Tibial nerve (tissue), 4 donors: ENCODE measurements around the gene HMCN2. TPM values are rescaled to one million over a fixed set of nuclear protein-coding genes. Genes with fewer than 3 reads are reported as not detected.

Source experiments
- DNase-seq, 2 donors: peaks; one replicate each; pipeline ENCODE4 v3.0.0-alpha.2; 2019; ENCODE audit warnings: low spot score in 2 of 2
- H3K27ac ChIP-seq, 4 donors: fragments of 200-600 bp; sonication (generic) in 3 of 4; one replicate each; pipeline ENCODE4 v1.5.1; 2017 to 2019; ENCODE audit warnings: mild to moderate bottlenecking in 1 of 4
- H3K27me3 ChIP-seq, 2 donors: fragments of 200-600 bp; sonication (generic) in 1 of 2; one replicate each; pipeline versions ENCODE4 v1.5.1 to v1.6.0; 2017 to 2019
- H3K36me3 ChIP-seq, 3 donors: fragments of 200-600 bp; sonication (generic); one replicate each; pipeline ENCODE4 v1.5.1; 2018 to 2019
- H3K4me1 ChIP-seq, 4 donors: fragments of 200-600 bp; sonication (generic) in 3 of 4; one replicate each; pipeline ENCODE4 v1.5.1; 2017 to 2019
- H3K4me3 ChIP-seq, 4 donors: fragments of 200-600 bp; sonication (generic) in 3 of 4; one replicate each; pipeline ENCODE4 v1.5.1; 2017 to 2019; ENCODE audit warnings: mild to moderate bottlenecking in 1 of 4, moderate library complexity in 1 of 4
- H3K9me3 ChIP-seq, 4 donors: fragments of 200-600 bp; sonication (generic) in 3 of 4; one replicate each; pipeline ENCODE4 v1.5.1; 2017 to 2019
- EP300 ChIP-seq, 2 donors: sonication (generic); formaldehyde crosslinking; IDR thresholded peaks; one replicate each; pipeline ENCODE4 v1.6.1; 2017; ENCODE audit warnings: antibody characterized with exemption in 2 of 2, mild to moderate bottlenecking in 1 of 2
- POLR2A ChIP-seq, 2 donors: fragments of 450-650 bp; IDR thresholded peaks; one replicate each; pipeline ENCODE4 v1.6.1; 2017; ENCODE audit warnings: antibody characterized with exemption in 2 of 2, mild to moderate bottlenecking in 2 of 2, moderate library complexity in 2 of 2
- WGBS, 2 donors: methylation state at CpG; one replicate each; pipeline ENCODE4 v1.1.5; 2018; 5-methylcytosine and 5-hydroxymethylcytosine counted together
- total RNA-seq, 4 donors: library from RNA; depleted of rRNA; stranded (reverse); fragments of >200 nt; gene quantifications; one replicate each; pipeline ENCODE4 v1.1.0, GENCODE V29; 2016
- TF ChIP-seq, protein P1 (sequence below), 5 experiments: fragments of 200-600 bp in 3 of 5; fragments of 450-650 bp in 2 of 5; sonication (generic) in 3 of 5; IDR thresholded peaks; one replicate each; pipeline ENCODE4 v1.5.1; 2016 to 2019; ENCODE audit warnings: antibody characterized with exemption in 5 of 5, mild to moderate bottlenecking in 3 of 5, moderate library complexity in 2 of 5

HMCN2 gene
- total RNA-seq, 4 donors from 2014 or later: 0.90 to 53.7 (median 20.3) TPM

DNA sequence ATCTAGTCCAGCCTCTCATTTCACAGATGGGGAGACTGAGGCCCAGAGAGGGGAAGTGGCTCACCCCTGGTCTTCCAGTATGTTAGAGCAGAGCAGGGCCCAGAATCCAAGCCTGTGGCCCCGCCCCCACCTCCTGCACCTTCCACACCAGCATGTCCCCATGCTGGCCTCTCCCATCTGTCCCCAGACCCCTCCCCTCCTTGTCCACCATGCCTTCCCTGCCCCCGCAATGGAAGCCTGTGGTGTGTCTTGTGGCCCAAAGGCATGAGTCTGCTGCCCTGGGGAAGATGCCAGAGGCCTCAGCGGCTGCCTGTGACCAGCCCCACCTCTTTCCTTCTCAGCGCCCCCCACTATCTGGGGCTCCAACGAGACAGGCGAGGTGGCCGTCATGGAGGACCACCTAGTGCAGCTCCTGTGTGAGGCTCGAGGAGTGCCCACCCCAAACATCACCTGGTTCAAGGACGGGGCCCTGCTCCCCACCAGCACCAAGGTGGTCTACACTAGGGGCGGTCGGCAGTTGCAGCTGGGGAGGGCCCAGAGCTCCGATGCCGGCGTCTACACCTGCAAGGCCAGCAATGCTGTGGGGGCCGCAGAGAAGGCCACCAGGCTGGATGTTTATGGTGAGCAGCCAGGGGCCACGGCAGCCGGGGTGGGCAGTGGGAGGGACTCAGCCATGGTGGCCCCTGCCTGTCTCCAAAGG is 87.2 kb downstream of the HMCN2 start:
- H3K4me1 ChIP-seq: peaks cover 0 to 12% (median 2%) of the 10 kb centered on the region in 4 donors
- H3K27me3 ChIP-seq: no peaks in the 10 kb centered on the region
- no peak overlapping the region for H3K4me3 ChIP-seq
- WGBS, 2 donors: 83 to 91% methylated on average over 16 to 17 of the region's 17 CpGs
- no peak for TF ChIP-seq EP300 (IDR thresholded peaks at IDR 0.05)
- no peak for TF ChIP-seq POLR2A (IDR thresholded peaks at IDR 0.05)
- TF ChIP-seq, protein P1, sequence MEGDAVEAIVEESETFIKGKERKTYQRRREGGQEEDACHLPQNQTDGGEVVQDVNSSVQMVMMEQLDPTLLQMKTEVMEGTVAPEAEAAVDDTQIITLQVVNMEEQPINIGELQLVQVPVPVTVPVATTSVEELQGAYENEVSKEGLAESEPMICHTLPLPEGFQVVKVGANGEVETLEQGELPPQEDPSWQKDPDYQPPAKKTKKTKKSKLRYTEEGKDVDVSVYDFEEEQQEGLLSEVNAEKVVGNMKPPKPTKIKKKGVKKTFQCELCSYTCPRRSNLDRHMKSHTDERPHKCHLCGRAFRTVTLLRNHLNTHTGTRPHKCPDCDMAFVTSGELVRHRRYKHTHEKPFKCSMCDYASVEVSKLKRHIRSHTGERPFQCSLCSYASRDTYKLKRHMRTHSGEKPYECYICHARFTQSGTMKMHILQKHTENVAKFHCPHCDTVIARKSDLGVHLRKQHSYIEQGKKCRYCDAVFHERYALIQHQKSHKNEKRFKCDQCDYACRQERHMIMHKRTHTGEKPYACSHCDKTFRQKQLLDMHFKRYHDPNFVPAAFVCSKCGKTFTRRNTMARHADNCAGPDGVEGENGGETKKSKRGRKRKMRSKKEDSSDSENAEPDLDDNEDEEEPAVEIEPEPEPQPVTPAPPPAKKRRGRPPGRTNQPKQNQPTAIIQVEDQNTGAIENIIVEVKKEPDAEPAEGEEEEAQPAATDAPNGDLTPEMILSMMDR (IDR thresholded peaks at IDR 0.05): no peak
- no peaks in the 10 kb centered on the region for H3K9me3 ChIP-seq
- H3K27ac ChIP-seq: peak overlapping the region in 2 of 4 donors; percentile 26 to 68
- H3K36me3 ChIP-seq: no peaks in the 10 kb centered on the region
- DNase-seq: no peak

DNA sequence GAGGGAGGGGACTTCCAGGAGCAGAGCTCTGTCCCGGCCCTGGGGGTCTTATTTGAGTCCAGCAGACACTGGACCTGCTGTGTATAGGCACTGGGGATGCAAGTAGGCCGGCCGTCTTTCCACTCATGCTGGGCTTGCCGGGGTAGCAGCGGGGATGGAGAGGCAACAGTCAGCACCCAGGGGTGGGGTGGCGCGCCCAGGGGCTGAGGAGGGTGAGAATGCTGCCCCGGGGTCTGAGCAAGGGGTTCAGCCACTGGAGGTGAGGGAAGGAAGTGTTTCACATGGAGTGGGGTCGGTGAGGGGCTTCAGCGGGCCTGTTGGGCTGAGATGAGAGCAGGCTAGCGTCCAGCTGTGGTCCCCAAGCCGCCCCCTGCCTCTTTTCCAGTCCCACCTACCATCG is 88.8 kb downstream of the HMCN2 start:
- Histone ChIP-seq H3K27ac (no peak overlapping the region), H3K27me3 (no peaks in the 10 kb centered on the region), H3K4me3 (no peak overlapping the region), H3K9me3 (no peaks in the 10 kb centered on the region), H3K36me3 (no peaks in the 10 kb centered on the region), H3K4me1 (peaks cover 0 to 12% (median 2%) of the 10 kb centered on the region in 4 donors)
- TF ChIP-seq POLR2A (IDR thresholded peaks at IDR 0.05) (no peak), EP300 (IDR thresholded peaks at IDR 0.05) (no peak)
- TF ChIP-seq, protein P1 (IDR thresholded peaks at IDR 0.05): no peak
- 84 to 93% methylated on average over 13 of the region's 13 CpGs for WGBS, 2 donors
- no peak for DNase-seq

DNA sequence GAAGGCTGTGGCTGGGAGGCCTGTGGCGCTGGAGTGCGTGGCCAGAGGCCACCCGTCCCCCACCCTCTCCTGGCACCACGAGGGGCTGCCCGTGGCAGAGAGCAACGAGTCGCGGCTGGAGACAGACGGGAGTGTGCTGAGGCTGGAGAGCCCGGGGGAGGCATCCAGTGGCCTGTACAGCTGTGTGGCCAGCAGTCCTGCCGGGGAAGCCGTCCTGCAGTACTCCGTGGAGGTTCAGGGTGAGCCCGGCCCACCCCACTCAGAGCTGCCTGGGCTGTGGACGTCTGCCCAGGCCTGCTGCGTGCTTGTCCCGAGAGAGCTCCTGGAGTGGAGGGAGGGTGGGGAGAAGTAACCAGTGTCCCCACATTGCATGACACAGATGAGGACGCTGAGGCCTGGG is 89.2 kb downstream of the HMCN2 start:
- WGBS, 2 donors: 61 to 72% methylated on average over 18 of the region's 18 CpGs
- Histone ChIP-seq H3K36me3 (no peaks in the 10 kb centered on the region), H3K4me1 (peaks cover 0 to 12% (median 2%) of the 10 kb centered on the region in 4 donors), H3K27me3 (no peaks in the 10 kb centered on the region), H3K4me3 (no peak overlapping the region), H3K27ac (no peak overlapping the region), H3K9me3 (no peaks in the 10 kb centered on the region)
- no peak for DNase-seq
- TF ChIP-seq POLR2A (IDR thresholded peaks at IDR 0.05): no peak
- TF ChIP-seq, protein P1 (IDR thresholded peaks at IDR 0.05): no peak
- TF ChIP-seq EP300 (IDR thresholded peaks at IDR 0.05): no peak

DNA sequence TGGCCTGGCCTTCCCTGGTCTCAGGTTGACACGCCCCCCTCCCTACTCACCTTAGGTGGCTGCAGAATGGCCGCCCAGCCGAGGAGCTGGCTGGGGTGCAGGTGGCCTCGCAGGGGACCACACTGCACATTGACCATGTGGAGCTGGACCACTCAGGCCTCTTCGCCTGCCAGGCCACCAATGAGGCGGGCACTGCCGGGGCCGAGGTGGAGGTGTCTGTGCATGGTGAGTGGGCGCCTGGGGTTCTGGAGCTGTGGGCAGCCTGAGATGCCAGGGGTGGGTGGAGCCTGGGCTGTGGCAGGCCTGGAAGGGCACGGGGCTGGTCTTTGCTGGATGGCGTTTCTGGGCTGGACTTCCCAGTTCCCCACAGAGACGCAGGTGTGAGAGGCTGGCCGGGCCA is 90.5 kb downstream of the HMCN2 start:
- TF ChIP-seq POLR2A (IDR thresholded peaks at IDR 0.05) (no peak), EP300 (IDR thresholded peaks at IDR 0.05) (no peak)
- TF ChIP-seq, protein P1 (IDR thresholded peaks at IDR 0.05): no peak
- no peaks in the 10 kb centered on the region for H3K27me3 ChIP-seq
- no peak overlapping the region for H3K27ac ChIP-seq
- no peaks in the 10 kb centered on the region for H3K9me3 ChIP-seq
- 86 to 90% methylated on average over 4 to 13 of the region's 13 CpGs for WGBS, 2 donors
- no peak overlapping the region for H3K4me3 ChIP-seq
- H3K4me1 ChIP-seq: peaks cover 0 to 12% (median 2%) of the 10 kb centered on the region in 4 donors
- no peaks in the 10 kb centered on the region for H3K36me3 ChIP-seq
- no peak for DNase-seq

DNA sequence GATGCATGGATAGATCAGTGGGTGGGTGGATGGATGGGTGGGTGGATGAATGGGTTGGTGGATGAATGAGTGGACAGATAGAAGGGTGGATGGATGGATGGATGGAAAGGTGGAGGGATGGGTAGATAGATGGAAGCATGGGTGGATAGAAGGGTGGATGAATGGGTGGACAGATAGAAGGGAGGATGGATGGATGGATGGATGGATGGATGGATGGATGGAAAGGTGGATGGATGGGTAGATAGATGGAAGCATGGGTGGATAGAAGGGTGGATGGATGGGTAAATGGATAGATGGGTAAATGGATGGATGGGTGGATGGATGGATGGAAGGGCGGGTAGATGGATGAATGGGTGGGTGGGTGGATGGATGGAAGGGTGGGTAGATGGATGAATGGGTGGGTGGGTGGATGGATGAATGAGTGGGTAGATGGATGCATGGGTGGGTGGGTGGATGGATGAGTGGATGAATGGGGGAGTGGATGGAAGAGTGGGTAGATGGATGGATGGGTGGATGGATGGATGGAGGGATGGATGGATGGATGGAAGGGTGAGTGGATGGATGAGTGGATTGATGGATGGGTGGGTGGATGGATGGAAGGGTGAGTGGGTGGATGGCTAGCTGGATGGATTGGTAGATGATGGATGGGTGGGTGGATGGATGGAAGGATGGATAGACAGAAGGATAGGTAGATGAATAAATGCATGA is 91.5 kb downstream of the HMCN2 start:
- TF ChIP-seq POLR2A (IDR thresholded peaks at IDR 0.05) (no peak), EP300 (IDR thresholded peaks at IDR 0.05) (no peak)
- TF ChIP-seq, protein P1 (IDR thresholded peaks at IDR 0.05): no peak
- 85 to 96% methylated on average over 1 of the region's 1 CpG for WGBS, 2 donors
- H3K27me3 ChIP-seq: no peaks in the 10 kb centered on the region
- H3K27ac ChIP-seq: no peak overlapping the region
- H3K36me3 ChIP-seq: no peaks in the 10 kb centered on the region
- no peaks in the 10 kb centered on the region for H3K9me3 ChIP-seq
- no peak overlapping the region for H3K4me3 ChIP-seq
- no peak for DNase-seq
- H3K4me1 ChIP-seq: peaks cover 0 to 9% (median 2%) of the 10 kb centered on the region in 4 donors
